Mesenchymal stem cell (in vitro differentiated cells and primary cell): ENCODE data around the gene ITSN2.

ENCODE experiments used
- DNase-seq: peaks from one replicate; pipeline ENCODE4 v3.0.0-alpha.2; 2013
- H2AFZ ChIP-seq: one replicate; pipeline ENCODE4 v1.6.1; 2013; ENCODE audit warnings: low read depth, mild to moderate bottlenecking, control low read depth, inconsistent platforms, low read length, moderate library complexity
- H2AK5ac ChIP-seq: 2 replicates; pipeline ENCODE4 v1.6.1; 2013; ENCODE audit warnings: low read length, moderate library complexity, mild to moderate bottlenecking, inconsistent platforms; ENCODE audit not compliant: severe bottlenecking
- H2BK120ac ChIP-seq: one replicate; pipeline ENCODE4 v1.6.1; 2013; ENCODE audit warnings: low read depth, mild to moderate bottlenecking, inconsistent platforms, low read length, moderate library complexity
- H2BK12ac ChIP-seq, 2 experiments: one replicate each; pipeline ENCODE4 v1.6.1; 2013; ENCODE audit warnings: inconsistent platforms in 2 of 2, low read length in 2 of 2, mild to moderate bottlenecking in 2 of 2, moderate library complexity in 2 of 2, control low read depth in 1 of 2
- H2BK15ac ChIP-seq: one replicate; pipeline ENCODE4 v1.6.1; 2013; ENCODE audit warnings: mild to moderate bottlenecking, low read depth, inconsistent platforms; ENCODE audit not compliant: poor library complexity, severe bottlenecking
- H2BK5ac ChIP-seq: 2 replicates; pipeline ENCODE4 v1.6.1; 2013; ENCODE audit warnings: low read depth, mild to moderate bottlenecking, low read length, control low read depth, inconsistent platforms; ENCODE audit not compliant: poor library complexity, severe bottlenecking
- H3K14ac ChIP-seq, 2 experiments: one replicate each; pipeline ENCODE4 v1.6.1; 2013; ENCODE audit warnings: inconsistent platforms in 2 of 2, low read length in 2 of 2, control low read depth in 1 of 2, mild to moderate bottlenecking in 1 of 2, moderate library complexity in 1 of 2
- H3K18ac ChIP-seq, 2 experiments: one replicate each; pipeline ENCODE4 v1.6.1; 2013; ENCODE audit warnings: inconsistent platforms in 2 of 2, low read length in 2 of 2, control low read depth in 1 of 2, low read depth in 1 of 2, mild to moderate bottlenecking in 1 of 2
- H3K23ac ChIP-seq, 2 experiments: one replicate each; pipeline ENCODE4 v1.6.1; 2013; ENCODE audit warnings: inconsistent platforms in 2 of 2, low read length in 2 of 2, mild to moderate bottlenecking in 2 of 2, moderate library complexity in 2 of 2, control low read depth in 1 of 2
- H3K27ac ChIP-seq: 2 replicates; pipeline ENCODE4 v1.5.1; 2013; ENCODE audit warnings: mild to moderate bottlenecking, moderate library complexity, low read length, control low read depth, inconsistent platforms; ENCODE audit not compliant: poor library complexity, severe bottlenecking
- H3K27me3 ChIP-seq, 2 experiments: 2 replicates each; pipeline versions ENCODE4 v1.6.1 to v1.7.0; 2013; ENCODE audit warnings: low read length in 2 of 2, mild to moderate bottlenecking in 2 of 2, moderate library complexity in 2 of 2, control low read depth in 1 of 2, inconsistent platforms in 1 of 2; ENCODE audit not compliant: control insufficient read depth in 1 of 2, insufficient read depth in 1 of 2
- H3K36me3 ChIP-seq, 2 experiments: 2 replicates each; pipeline versions ENCODE4 v1.6.1 to v1.7.0; 2013; ENCODE audit warnings: low read length in 2 of 2, control low read depth in 1 of 2, inconsistent platforms in 1 of 2, low read depth in 1 of 2, mild to moderate bottlenecking in 1 of 2; ENCODE audit not compliant: insufficient read depth in 2 of 2, control insufficient read depth in 1 of 2
- H3K4ac ChIP-seq, 2 experiments: one replicate each; pipeline ENCODE4 v1.6.1; 2013; ENCODE audit warnings: inconsistent platforms in 2 of 2, low read length in 2 of 2, mild to moderate bottlenecking in 2 of 2, moderate library complexity in 2 of 2, control low read depth in 1 of 2, low read depth in 1 of 2
- H3K4me1 ChIP-seq: 2 replicates; pipeline ENCODE4 v1.6.1; 2013; ENCODE audit warnings: low read depth, low read length, control low read depth; ENCODE audit not compliant: control insufficient read depth, insufficient read depth
- H3K4me2 ChIP-seq: 2 replicates; pipeline ENCODE4 v1.6.1; 2013; ENCODE audit warnings: low read length, mild to moderate bottlenecking, inconsistent platforms; ENCODE audit not compliant: poor library complexity, severe bottlenecking
- H3K4me3 ChIP-seq, 2 experiments: 2 replicates each; pipeline versions ENCODE4 v1.5.1 to v1.7.0; 2013; ENCODE audit warnings: low read length in 2 of 2, mild to moderate bottlenecking in 2 of 2, control low read depth in 1 of 2, low read depth in 1 of 2; ENCODE audit not compliant: insufficient read depth in 1 of 2
- H3K79me1 ChIP-seq: replicated peaks from 2 replicates; pipeline ENCODE4 v1.6.1; 2013; ENCODE audit warnings: mild to moderate bottlenecking, control low read depth, low read length, inconsistent platforms; ENCODE audit not compliant: poor library complexity, severe bottlenecking
- H3K9ac ChIP-seq: 2 replicates; pipeline ENCODE4 v1.7.0; 2013; ENCODE audit warnings: mild to moderate bottlenecking, low read length, moderate library complexity
- H3K9me3 ChIP-seq: 2 replicates; pipeline ENCODE4 v1.7.0; 2013; ENCODE audit warnings: mild to moderate bottlenecking, low read length; ENCODE audit not compliant: control insufficient read depth
- H4K8ac ChIP-seq: one replicate; pipeline ENCODE4 v1.6.1; 2013; ENCODE audit warnings: inconsistent platforms, mild to moderate bottlenecking, low read length, moderate library complexity
- H4K91ac ChIP-seq: one replicate; pipeline ENCODE4 v1.6.1; 2013; ENCODE audit warnings: mild to moderate bottlenecking, low read length, inconsistent platforms
- WGBS: methylation state at CpG from one replicate; pipeline ENCODE4 v1.1.7; 2013; ENCODE audit warnings: mixed read lengths; 5-methylcytosine and 5-hydroxymethylcytosine counted together

Gene ITSN2

GRCh38 chr2:24350826-24351626, 9.3 kb downstream of the ITSN2 start:
- no peaks in the 10 kb centered on the region for H3K36me3 ChIP-seq
- no peak overlapping the region for H2BK12ac ChIP-seq
- no peak overlapping the region for H3K14ac ChIP-seq
- no peak overlapping the region for H3K4me3 ChIP-seq
- H4K91ac ChIP-seq: no peak overlapping the region
- DNase-seq: no peak
- no peak overlapping the region for H3K9ac ChIP-seq
- H2AK5ac ChIP-seq: no peak overlapping the region
- no peak overlapping the region for H3K18ac ChIP-seq
- no peak overlapping the region for H2BK5ac ChIP-seq
- H3K4me2 ChIP-seq: no peak overlapping the region
- peaks cover 3% of the 10 kb centered on the region for H3K4me1 ChIP-seq
- no peaks in the 10 kb centered on the region for H3K27me3 ChIP-seq
- no peaks in the 10 kb centered on the region for H3K9me3 ChIP-seq
- peaks cover 19% of the 10 kb centered on the region for H3K79me1 ChIP-seq
- no peak overlapping the region for H2AFZ ChIP-seq
- no peak overlapping the region for H2BK15ac ChIP-seq
- H2BK120ac ChIP-seq: no peak overlapping the region
- H3K23ac ChIP-seq: no peak overlapping the region
- H4K8ac ChIP-seq: no peak overlapping the region
- no peak overlapping the region for H3K4ac ChIP-seq
- 97% methylated on average over 5 of the region's 7 CpGs for WGBS
- no peak overlapping the region for H3K27ac ChIP-seq

GRCh38 chr2:24349097-24349496, 11.2 kb downstream of the ITSN2 start:
- Histone ChIP-seq H2BK15ac (no peak overlapping the region), H3K9me3 (no peaks in the 10 kb centered on the region), H3K23ac (no peak overlapping the region), H4K91ac (no peak overlapping the region), H3K27ac (no peak overlapping the region), H2BK5ac (no peak overlapping the region), H3K4me3 (no peak overlapping the region), H3K4ac (no peak overlapping the region), H3K79me1 (peaks cover 22% of the 10 kb centered on the region), H3K36me3 (no peaks in the 10 kb centered on the region), H2AFZ (no peak overlapping the region), H2AK5ac (no peak overlapping the region), H4K8ac (no peak overlapping the region), H2BK12ac (no peak overlapping the region), H3K9ac (no peak overlapping the region), H3K4me1 (peaks cover 3% of the 10 kb centered on the region), H3K4me2 (no peak overlapping the region), H3K27me3 (no peaks in the 10 kb centered on the region), H2BK120ac (no peak overlapping the region), H3K18ac (no peak overlapping the region), H3K14ac (no peak overlapping the region)
- no peak for DNase-seq

- Histone ChIP-seq H3K79me1 (peaks cover 14% of the 10 kb centered on the region), H2BK5ac (no peak overlapping the region), H2BK12ac (no peak overlapping the region), H3K23ac (no peak overlapping the region), H4K91ac (no peak overlapping the region), H3K14ac (no peak overlapping the region), H2AK5ac (no peak overlapping the region), H2BK15ac (no peak overlapping the region), H3K27ac (no peak overlapping the region), H2BK120ac (no peak overlapping the region), H3K36me3 (no peaks in the 10 kb centered on the region), H3K4ac (no peak overlapping the region), H2AFZ (no peak overlapping the region), H3K4me2 (no peak overlapping the region), H3K27me3 (no peaks in the 10 kb centered on the region), H3K9ac (no peak overlapping the region), H3K4me3 (no peak overlapping the region), H3K4me1 (peaks cover 5% of the 10 kb centered on the region), H3K9me3 (no peaks in the 10 kb centered on the region), H4K8ac (no peak overlapping the region), H3K18ac (no peak overlapping the region)
- WGBS: 100% methylated on average over 3 of the region's 4 CpGs
- no peak for DNase-seq
Measured at GRCh38 chr2:24345937-24346336, 14.4 kb downstream of the ITSN2 start.

GRCh38 chr2:24343225-24343882, 17.0 kb downstream of the ITSN2 start:
- H2AFZ ChIP-seq: no peak overlapping the region
- H2AK5ac ChIP-seq: no peak overlapping the region
- no peak overlapping the region for H2BK120ac ChIP-seq
- H2BK15ac ChIP-seq: no peak overlapping the region
- H2BK5ac ChIP-seq: no peak overlapping the region
- H3K4me2 ChIP-seq: no peak overlapping the region
- peaks cover 6% of the 10 kb centered on the region for H3K4me1 ChIP-seq
- H2BK12ac ChIP-seq: no peak overlapping the region
- no peak overlapping the region for H3K9ac ChIP-seq
- no peak overlapping the region for H3K27ac ChIP-seq
- H3K79me1 ChIP-seq: peaks cover 22% of the 10 kb centered on the region
- H3K27me3 ChIP-seq: no peaks in the 10 kb centered on the region
- no peaks in the 10 kb centered on the region for H3K36me3 ChIP-seq
- DNase-seq: no peak
- no peak overlapping the region for H3K14ac ChIP-seq
- no peak overlapping the region for H3K4ac ChIP-seq
- H4K91ac ChIP-seq: no peak overlapping the region
- H3K9me3 ChIP-seq: no peaks in the 10 kb centered on the region
- H4K8ac ChIP-seq: no peak overlapping the region
- no peak overlapping the region for H3K4me3 ChIP-seq
- no peak overlapping the region for H3K18ac ChIP-seq
- whole genome bisulfite sequencing: 97% methylated on average over 1 of the region's 1 CpG
- no peak overlapping the region for H3K23ac ChIP-seq
